GM21723 (cell line): ENCODE data around the gene SEMA3G.

ENCODE experiments used
- ATAC-seq: cut with Tn5 transposase; IDR thresholded peaks from one replicate; pipeline ENCODE4 v1.9.1; 2021; ENCODE audit warnings: mild to moderate bottlenecking, moderate library complexity; ENCODE audit not compliant: unreplicated experiment

Gene SEMA3G

GRCh38 chr3:52423173-52423572 is 21.7 kb downstream of the SEMA3G start:
- no peak for ATAC-seq

DNA sequence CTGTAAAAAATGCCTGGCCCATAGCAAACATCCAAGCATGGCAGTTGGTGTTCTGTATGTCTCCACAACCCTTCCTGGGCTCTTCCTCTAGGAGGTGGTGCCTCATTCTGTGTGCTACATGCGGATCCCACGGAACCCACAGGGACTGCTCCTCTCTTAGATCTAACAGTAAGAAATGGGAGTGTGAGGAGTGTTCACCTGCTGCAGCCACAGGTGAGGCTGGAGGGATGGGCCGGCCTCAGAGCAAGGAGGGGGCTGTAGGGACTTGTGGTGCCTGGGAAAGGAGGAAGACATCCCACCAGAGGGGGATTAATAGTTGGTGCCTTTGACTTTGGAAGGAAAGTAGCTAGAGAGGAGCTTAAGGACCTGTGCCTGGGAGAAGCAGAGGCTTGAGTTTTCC is 22.2 kb downstream of the SEMA3G start:
- ATAC-seq, result no peak

DNA sequence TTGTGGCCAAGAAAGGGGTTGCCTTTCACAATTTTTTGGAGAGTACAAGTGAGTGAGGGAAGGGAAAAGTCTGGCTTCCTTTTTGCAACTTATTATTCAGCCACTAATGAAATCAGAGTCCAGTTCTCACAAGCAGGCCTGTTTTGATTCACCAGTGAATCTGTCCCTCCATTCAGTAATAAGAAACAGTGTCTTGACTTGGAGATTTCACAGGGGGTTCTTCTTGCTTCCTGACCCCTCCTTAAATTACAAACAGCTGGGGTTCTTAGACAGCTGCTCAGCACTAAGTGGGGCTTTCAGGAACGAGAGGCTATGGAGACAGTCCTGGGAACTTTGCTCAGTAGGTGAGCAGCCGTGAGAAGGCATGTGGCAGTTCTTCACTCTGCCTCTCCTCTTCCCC is 24.5 kb downstream of the SEMA3G start:
- ATAC-seq, result no peak

- ATAC-seq, result no peak
These were observed 29.1 kb downstream of the SEMA3G start for GRCh38 chr3:52415800-52416199.

DNA sequence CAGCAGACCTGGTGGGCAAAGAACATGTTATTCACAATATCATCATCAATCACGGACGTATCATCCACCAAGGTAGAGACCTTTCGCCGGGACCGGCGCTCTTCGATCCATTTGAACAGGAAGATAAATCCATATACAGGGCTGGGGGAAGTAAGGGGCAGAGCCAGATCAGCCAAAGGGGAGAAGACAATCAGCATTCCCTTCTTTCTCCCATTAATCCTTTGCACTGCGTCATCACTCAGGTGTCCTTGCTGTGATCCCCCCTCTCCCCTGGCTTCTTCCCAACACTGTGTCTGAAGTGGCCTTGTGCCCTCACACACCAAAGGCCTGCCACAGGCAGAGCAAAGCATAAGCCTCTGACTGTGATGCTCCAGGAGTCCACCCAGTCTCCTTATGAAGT is 36.4 kb downstream of the SEMA3G start:
- ATAC-seq, result no peak

- ATAC-seq, result no peak
These were observed 37.1 kb downstream of the SEMA3G start for GRCh38 chr3:52407779-52408178.

DNA sequence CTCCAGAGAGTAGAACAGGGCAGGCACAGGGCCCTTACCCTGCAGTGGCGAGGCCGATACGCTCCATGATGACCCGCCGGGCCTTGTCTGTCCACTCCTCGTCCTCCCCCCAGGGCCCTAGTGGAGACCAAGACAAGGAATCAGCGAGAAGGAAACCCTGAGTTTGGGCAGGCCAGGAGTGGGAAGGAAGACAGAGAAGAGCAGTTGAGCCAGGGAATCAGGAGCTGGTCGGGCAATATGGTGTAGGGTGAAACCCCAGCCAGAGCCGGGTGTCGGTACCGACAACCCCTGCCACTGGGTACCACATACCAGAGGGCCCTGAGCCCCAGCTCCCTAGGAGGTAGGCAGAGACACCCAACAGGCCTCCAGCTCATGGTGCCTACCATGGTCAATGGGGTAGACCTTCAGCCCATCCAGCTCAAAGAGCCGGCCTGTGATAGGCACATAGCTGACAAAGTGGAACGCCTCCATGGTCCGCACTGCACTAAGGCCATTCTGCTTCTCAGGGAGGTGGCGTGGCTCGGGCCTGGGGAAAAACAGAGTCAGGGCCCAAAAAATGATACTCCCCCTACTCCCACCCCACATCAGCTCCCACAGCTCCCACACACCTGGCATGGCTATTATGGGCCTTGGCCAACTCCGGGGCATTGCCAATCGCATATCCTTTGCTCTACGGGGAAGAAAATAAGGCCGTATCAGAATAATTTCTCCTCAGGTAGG is 38.0 kb downstream of the SEMA3G start:
- no peak for ATAC-seq

GRCh38 chr3:52406231-52406661 is 38.7 kb downstream of the SEMA3G start:
- ATAC-seq, result no peak

GRCh38 chr3:52405601-52406110 is 39.2 kb downstream of the SEMA3G start:
- ATAC-seq, result no peak

DNA sequence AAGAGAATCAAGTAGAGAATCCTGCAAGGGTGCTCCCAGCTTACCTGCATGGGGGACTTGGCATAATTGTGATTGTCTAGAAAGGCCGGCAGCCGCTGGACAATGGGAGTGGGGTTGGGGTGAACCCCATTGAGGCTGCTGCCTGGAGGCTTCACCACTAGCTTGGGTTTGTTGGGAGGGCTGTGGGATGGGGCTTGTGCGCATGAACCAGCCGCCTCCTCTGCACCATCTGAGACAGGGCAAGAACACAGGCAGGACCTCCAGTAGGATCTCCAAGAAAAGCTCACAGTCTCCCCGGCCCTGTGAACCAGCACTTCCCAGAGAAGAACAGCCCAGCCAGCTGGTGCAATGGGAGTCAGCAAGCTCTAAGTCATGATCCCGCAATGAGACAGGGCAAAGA is 39.8 kb downstream of the SEMA3G start:
- ATAC-seq, result no peak

DNA sequence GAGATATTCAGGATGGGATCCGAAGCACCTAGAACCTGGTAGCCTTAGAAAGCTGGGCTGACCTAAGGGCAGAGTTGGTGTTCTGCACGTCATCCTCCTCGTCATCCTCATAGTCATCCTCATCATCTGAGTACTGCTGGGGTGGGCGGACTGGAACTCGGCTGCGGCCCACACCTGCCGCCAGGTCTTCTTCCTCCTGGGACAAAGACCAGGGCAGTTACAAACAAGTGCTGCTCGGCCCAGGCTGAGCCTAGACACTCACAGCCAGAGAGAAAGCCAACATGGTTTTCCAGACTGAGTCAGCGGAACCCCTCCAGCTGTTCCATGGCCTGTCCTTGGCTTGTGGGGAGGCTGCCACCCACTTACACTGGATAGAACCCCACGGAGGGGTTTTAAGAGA is 40.5 kb downstream of the SEMA3G start:
- ATAC-seq, result no peak

- ATAC-seq, result no peak
These were observed 40.9 kb downstream of the SEMA3G start for GRCh38 chr3:52403955-52404354.

DNA sequence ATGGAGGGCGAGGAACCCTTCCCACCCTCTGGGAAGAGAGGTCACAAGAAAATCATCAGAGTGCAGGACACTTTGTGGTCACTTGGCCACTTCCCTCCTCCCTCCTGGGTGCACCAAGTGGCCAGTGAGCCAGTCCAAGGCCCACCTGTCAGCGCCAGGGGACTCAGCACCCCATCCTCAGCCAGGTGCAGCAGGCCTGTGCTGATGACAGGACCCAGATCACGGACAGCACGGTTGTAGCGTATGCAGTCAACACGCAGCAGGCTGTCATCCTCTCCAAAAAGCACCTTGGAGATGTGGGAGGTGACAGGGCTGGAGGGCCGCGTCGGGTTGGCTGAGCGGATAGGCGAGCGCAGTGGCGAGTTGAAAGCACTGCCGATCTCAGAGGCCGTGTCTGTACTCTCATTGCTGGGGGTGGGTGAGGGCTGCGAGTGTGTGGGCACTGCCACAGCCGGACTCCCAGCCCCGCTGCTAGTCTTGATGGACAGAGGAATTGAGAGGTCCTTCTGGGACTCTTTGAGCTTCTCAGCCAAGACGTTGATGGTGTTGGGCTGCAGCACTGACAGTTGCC is 41.5 kb downstream of the SEMA3G start:
- no peak for ATAC-seq

- ATAC-seq, result no peak
These were observed 42.1 kb downstream of the SEMA3G start for GRCh38 chr3:52402706-52403270.

DNA sequence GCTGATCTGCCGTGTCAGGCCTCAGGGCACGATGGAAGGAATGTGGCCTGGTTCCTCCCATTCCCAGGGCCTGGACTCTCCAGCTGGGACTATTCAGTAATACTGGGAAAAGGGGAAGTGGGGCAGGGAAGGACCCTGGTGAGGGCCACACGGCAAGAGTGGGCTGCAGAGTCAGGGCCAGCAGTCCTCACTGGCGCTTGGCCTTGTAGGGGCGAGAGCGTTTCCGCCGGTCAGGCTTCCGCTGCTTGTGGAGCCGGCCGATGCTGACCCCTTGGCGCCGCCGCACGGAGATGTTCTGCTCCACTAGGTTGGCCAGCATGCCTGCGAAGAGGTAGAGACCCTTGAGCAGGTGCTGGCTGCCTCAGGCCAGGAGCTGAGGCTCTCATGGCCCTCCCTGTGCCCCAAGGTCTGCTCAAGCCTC is 42.8 kb downstream of the SEMA3G start:
- no peak for ATAC-seq

DNA sequence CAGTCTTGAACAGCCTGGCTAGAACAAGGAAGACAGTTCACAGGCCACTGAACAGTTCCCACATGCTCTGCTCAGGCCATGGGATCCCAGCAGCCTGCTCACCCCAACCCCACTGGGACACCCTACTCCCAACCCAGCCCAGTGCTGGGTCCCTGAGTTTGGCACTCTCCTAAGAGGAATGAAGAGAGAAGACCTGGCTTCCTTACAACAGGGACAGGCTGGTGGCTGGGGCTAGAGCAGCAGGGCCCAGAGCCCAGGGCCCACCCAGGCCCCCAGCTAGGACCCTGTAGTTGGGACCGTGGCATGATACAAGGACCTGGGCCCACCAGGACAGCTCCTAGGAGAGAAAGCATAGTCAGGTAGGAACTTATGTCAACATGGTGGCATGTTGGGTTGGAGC is 43.4 kb downstream of the SEMA3G start:
- ATAC-seq, result no peak

DNA sequence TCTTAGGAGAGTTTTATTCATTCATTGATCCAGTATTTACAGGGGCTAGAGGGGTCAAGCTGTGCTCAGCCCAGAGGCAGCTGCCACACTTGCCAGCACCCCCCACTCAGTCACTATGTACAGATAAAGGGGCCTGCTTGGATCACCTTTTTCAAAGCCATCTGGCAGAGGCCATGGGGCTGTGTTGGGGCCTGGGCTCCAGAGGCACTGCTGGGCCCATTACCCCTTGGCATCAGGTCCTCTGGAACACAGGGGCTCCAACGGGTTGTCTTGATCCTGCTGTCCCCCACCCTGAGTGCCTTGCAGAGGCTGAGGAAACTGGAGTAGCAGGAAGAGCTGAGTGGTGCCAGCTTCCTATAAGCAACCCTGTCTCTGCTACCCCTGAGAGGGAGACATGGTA is 43.9 kb downstream of the SEMA3G start:
- no peak for ATAC-seq

GRCh38 chr3:52400275-52400793 is 44.6 kb downstream of the SEMA3G start:
- no peak for ATAC-seq

DNA sequence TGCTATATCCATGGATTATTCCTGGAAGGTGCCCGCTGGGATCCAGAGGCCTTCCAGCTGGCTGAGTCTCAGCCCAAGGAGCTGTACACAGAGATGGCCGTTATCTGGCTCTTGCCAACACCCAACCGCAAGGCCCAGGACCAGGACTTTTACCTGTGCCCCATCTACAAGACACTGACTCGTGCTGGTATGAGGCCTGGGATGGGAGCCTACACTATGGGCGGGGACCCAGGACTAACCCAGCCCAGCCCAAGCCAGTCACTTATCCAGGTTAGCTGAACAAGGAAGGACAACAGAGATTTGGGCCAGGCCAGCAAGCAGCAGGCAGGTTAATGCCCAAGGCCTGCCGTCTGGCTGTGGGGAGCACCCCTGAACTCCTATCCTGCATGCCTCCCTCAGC is 45.3 kb downstream of the SEMA3G start:
- no peak for ATAC-seq

GRCh38 chr3:52399131-52399530 is 45.8 kb downstream of the SEMA3G start:
- no peak for ATAC-seq

DNA sequence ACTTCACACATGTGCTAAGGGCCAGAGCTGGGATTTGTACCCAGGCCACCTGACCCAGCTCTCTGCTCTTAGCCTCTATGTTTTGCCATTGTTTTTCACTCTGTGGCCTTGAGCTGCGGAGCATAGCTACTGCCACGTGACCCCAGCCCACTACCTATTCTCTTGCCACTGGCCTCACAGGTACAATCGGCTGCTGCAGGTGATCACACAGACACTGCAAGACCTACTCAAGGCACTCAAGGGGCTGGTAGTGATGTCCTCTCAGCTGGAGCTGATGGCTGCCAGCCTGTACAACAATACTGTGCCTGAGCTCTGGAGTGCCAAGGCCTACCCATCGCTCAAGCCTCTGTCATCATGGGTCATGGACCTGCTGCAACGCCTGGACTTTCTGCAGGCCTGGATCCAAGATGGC is 46.2 kb downstream of the SEMA3G start:
- ATAC-seq, result no peak
